H1 (cell line): Measurements from ENCODE around the gene CDR2. TPM values are rescaled to one million over a fixed set of nuclear protein-coding genes. Genes with fewer than 3 reads are reported as not detected.

Experiments used
- CTCF ChIA-PET: fragments of 300-600 bp; sonication (Branson Sonifier 250); formaldehyde crosslinking; loops from one replicate; lab custom pipeline; 2021; ENCODE audit not compliant: partially characterized antibody; lab: Charles Lee
- POLR2A ChIA-PET: fragments of 300-600 bp; sonication (Branson Sonifier 250); formaldehyde crosslinking; loops from one replicate; lab custom pipeline; 2021; ENCODE audit warnings: inconsistent platforms; ENCODE audit not compliant: partially characterized antibody; lab: Charles Lee
- DNase-seq, 2 experiments: peaks; one replicate each; pipeline versions ENCODE4 v3.0.0 to v3.0.0-alpha.2; 2010 to 2022; ENCODE audit warnings: low spot score in 2 of 2, low read depth in 1 of 2, mixed read lengths in 1 of 2
- FAIRE-seq: peaks from 2 replicates; lab custom pipeline; 2011; peaks lifted over from hg19 to GRCh38; lab: Jason Lieb, UNC
- H2AFZ ChIP-seq: 2 replicates; pipeline ENCODE4 v1.8.1; 2012; ENCODE audit warnings: low read length, inconsistent platforms
- H2AK5ac ChIP-seq: 2 replicates; pipeline ENCODE4 v1.6.1; 2013; ENCODE audit warnings: low read depth, low read length
- H2BK120ac ChIP-seq: replicated peaks from 2 replicates; pipeline ENCODE3; 2013; ENCODE audit warnings: low read depth, low read length, inconsistent platforms
- H2BK12ac ChIP-seq: 2 replicates; pipeline ENCODE4 v1.6.1; 2013; ENCODE audit warnings: low read depth, low read length
- H2BK15ac ChIP-seq: 2 replicates; pipeline ENCODE4 v1.6.1; 2013; ENCODE audit warnings: low read length
- H2BK20ac ChIP-seq: 2 replicates; pipeline ENCODE4 v1.6.1; 2013; ENCODE audit warnings: low read length
- H2BK5ac ChIP-seq: 2 replicates; pipeline ENCODE4 v1.6.1; 2013; ENCODE audit warnings: low read depth, low read length
- H3K14ac ChIP-seq: 2 replicates; pipeline ENCODE4 v1.6.1; 2013; ENCODE audit warnings: inconsistent platforms; ENCODE audit not compliant: insufficient read length
- H3K18ac ChIP-seq: 2 replicates; pipeline ENCODE4 v1.6.1; 2013; ENCODE audit warnings: low read length; ENCODE audit errors: extremely low read depth
- H3K23ac ChIP-seq: 2 replicates; pipeline ENCODE4 v1.6.1; 2013; ENCODE audit warnings: inconsistent platforms; ENCODE audit not compliant: insufficient read length
- H3K23me2 ChIP-seq: 2 replicates; pipeline ENCODE4 v1.6.1; 2013; ENCODE audit warnings: low read depth, low read length
- H3K27ac ChIP-seq: 2 replicates; pipeline ENCODE4 v1.6.1; 2011; ENCODE audit warnings: low read depth, low read length, inconsistent platforms
- H3K27me3 ChIP-seq, 4 experiments: replicated peaks in 1 of 4; 1 replicate in 1 of 4; 2 replicates in 3 of 4; pipeline versions ENCODE4 v1.6.1 to v1.8.1; 2011 to 2013; ENCODE audit warnings: low read length in 3 of 4, mild to moderate bottlenecking in 3 of 4, inconsistent platforms in 2 of 4, mixed read lengths in 2 of 4, moderate library complexity in 1 of 4; ENCODE audit not compliant: control insufficient read depth in 3 of 4, insufficient read depth in 3 of 4; ENCODE audit errors: extremely low read depth in 1 of 4
- H3K36me3 ChIP-seq, 4 experiments: 2 replicates each; pipeline versions ENCODE4 v1.6.1 to v1.8.1; 2011 to 2013; ENCODE audit warnings: mild to moderate bottlenecking in 4 of 4, low read length in 3 of 4, moderate library complexity in 2 of 4, control low read depth in 1 of 4, inconsistent platforms in 1 of 4; ENCODE audit not compliant: insufficient read depth in 4 of 4, control insufficient read depth in 2 of 4
- H3K4ac ChIP-seq: replicated peaks from 2 replicates; pipeline ENCODE3; 2013; ENCODE audit warnings: low read length, low read depth, mixed read lengths, inconsistent platforms; ENCODE audit not compliant: insufficient read length
- H3K4me1 ChIP-seq, 4 experiments: replicated peaks in 1 of 4; 1 replicate in 1 of 4; 2 replicates in 3 of 4; pipeline versions ENCODE4 v1.6.1 to v1.8.1; 2011 to 2013; ENCODE audit warnings: low read length in 3 of 4, inconsistent platforms in 2 of 4, mixed read lengths in 1 of 4; ENCODE audit not compliant: insufficient read depth in 4 of 4, control insufficient read depth in 3 of 4
- H3K4me2 ChIP-seq, 2 experiments: 2 replicates each; pipeline versions ENCODE4 v1.6.1 to v1.8.1; 2011 to 2013; ENCODE audit warnings: low read depth in 2 of 2, low read length in 2 of 2, control low read depth in 1 of 2, inconsistent platforms in 1 of 2, mild to moderate bottlenecking in 1 of 2; ENCODE audit not compliant: insufficient read depth in 1 of 2
- H3K4me3 ChIP-seq, 4 experiments: fragments of 200-600, 300-600 bp in 1 of 4; sonication (generic), shearing (Covaris generic), sonication (Bioruptor Twin) in 1 of 4; 2 replicates each; pipeline versions ENCODE4 v1.5.1 to v1.8.1; 2011 to 2016; ENCODE audit warnings: low read length in 4 of 4, low read depth in 3 of 4, control low read depth in 2 of 4, inconsistent platforms in 2 of 4, mild to moderate bottlenecking in 2 of 4, mixed read lengths in 1 of 4, moderate library complexity in 1 of 4; ENCODE audit not compliant: insufficient read depth in 2 of 4; ENCODE audit errors: extremely low read depth in 1 of 4
- H3K56ac ChIP-seq: replicated peaks from 2 replicates; pipeline ENCODE3; 2013; ENCODE audit warnings: low read depth, mild to moderate bottlenecking, mixed read lengths, low read length, inconsistent platforms; ENCODE audit not compliant: insufficient read length
- H3K79me1 ChIP-seq: 2 replicates; pipeline ENCODE4 v1.6.1; 2013; ENCODE audit warnings: low read depth, low read length, control low read depth
- H3K79me2 ChIP-seq, 2 experiments: 2 replicates each; pipeline versions ENCODE4 v1.6.1 to v1.8.1; 2012 to 2013; ENCODE audit warnings: low read length in 2 of 2, mild to moderate bottlenecking in 2 of 2, inconsistent platforms in 1 of 2; ENCODE audit not compliant: insufficient read depth in 2 of 2, control insufficient read depth in 1 of 2
- H3K9ac ChIP-seq, 4 experiments: replicated peaks in 1 of 4; 1 replicate in 1 of 4; 2 replicates in 3 of 4; pipeline versions ENCODE4 v1.6.1 to v1.8.1; 2011 to 2013; ENCODE audit warnings: low read depth in 3 of 4, low read length in 3 of 4, control low read depth in 2 of 4, mild to moderate bottlenecking in 2 of 4, moderate library complexity in 2 of 4, inconsistent platforms in 1 of 4; ENCODE audit errors: extremely low read depth in 1 of 4
- H3K9me3 ChIP-seq, 2 experiments: 2 replicates each; pipeline versions ENCODE4 v1.6.1 to v1.8.1; 2012 to 2013; ENCODE audit warnings: mild to moderate bottlenecking in 2 of 2, moderate library complexity in 2 of 2, control low read depth in 1 of 2, inconsistent platforms in 1 of 2, low read depth in 1 of 2, low read length in 1 of 2, mixed read lengths in 1 of 2; ENCODE audit not compliant: insufficient read depth in 2 of 2
- H4K20me1 ChIP-seq, 2 experiments: replicated peaks in 1 of 2; 2 replicates each; pipeline versions ENCODE3 to v1.8.1; 2011 to 2013; ENCODE audit warnings: inconsistent platforms in 2 of 2, low read length in 2 of 2, mild to moderate bottlenecking in 1 of 2; ENCODE audit not compliant: insufficient read depth in 2 of 2, control insufficient read depth in 1 of 2
- H4K5ac ChIP-seq: 2 replicates; pipeline ENCODE4 v1.6.1; 2013; ENCODE audit warnings: low read length, low read depth, mixed read lengths, inconsistent platforms; ENCODE audit not compliant: insufficient read length
- H4K8ac ChIP-seq: 2 replicates; pipeline ENCODE4 v1.8.0; 2013; ENCODE audit warnings: mild to moderate bottlenecking, moderate library complexity, low read length, inconsistent platforms; ENCODE audit not compliant: insufficient read depth; ENCODE audit errors: extremely low read depth
- H4K91ac ChIP-seq: replicated peaks from 2 replicates; pipeline ENCODE3; 2013; ENCODE audit warnings: low read length, mixed read lengths, inconsistent platforms; ENCODE audit not compliant: insufficient read length
- ASH2L ChIP-seq: fragments of 200-600, 300-600 bp; sonication (generic); IDR thresholded peaks from one replicate; pipeline ENCODE4 v1.7.1; 2017; ENCODE audit warnings: low read length
- CBX8 ChIP-seq: fragments of 300-800, 300-1000 bp; sonication (generic); IDR thresholded peaks from 2 replicates; pipeline ENCODE4 v1.7.1; 2016; ENCODE audit warnings: low read depth, low read length, borderline replicate concordance
- CEBPB ChIP-seq: IDR thresholded peaks from 2 replicates; pipeline ENCODE4 v1.6.1; 2012; ENCODE audit warnings: low read depth, low read length
- CHD1 ChIP-seq: IDR thresholded peaks from 2 replicates; pipeline ENCODE4 v1.6.1; 2012; ENCODE audit warnings: low read depth, low read length, improper control_type of control experiment
- HDAC6 ChIP-seq: IDR thresholded peaks from one replicate; pipeline ENCODE4 v1.7.1; 2012; ENCODE audit warnings: low read depth, mild to moderate bottlenecking, inconsistent platforms, low read length, moderate library complexity
- JUND ChIP-seq: IDR thresholded peaks from 2 replicates; pipeline ENCODE4 v1.6.1; 2011; ENCODE audit warnings: mild to moderate bottlenecking, improper control_type of control experiment, low read length
- KDM5A ChIP-seq: fragments of 200-600 bp; IDR thresholded peaks from 2 replicates; pipeline ENCODE4 v1.7.1; 2012; ENCODE audit warnings: mild to moderate bottlenecking, low read length, inconsistent platforms, mixed read lengths
- POLR2AphosphoS5 ChIP-seq: IDR thresholded peaks from 2 replicates; pipeline ENCODE4 v1.6.1; 2011; ENCODE audit warnings: low read depth, low read length
- RBBP5 ChIP-seq: IDR thresholded peaks from 2 replicates; pipeline ENCODE4 v1.7.1; 2012; ENCODE audit warnings: low read depth, mild to moderate bottlenecking, inconsistent platforms, low read length, moderate library complexity, borderline replicate concordance
- RFX5 ChIP-seq: IDR thresholded peaks from 2 replicates; pipeline ENCODE4 v1.6.1; 2011; ENCODE audit warnings: low read depth, low read length, improper control_type of control experiment, borderline replicate concordance
- SIN3A ChIP-seq, 2 experiments: IDR thresholded peaks in 1 of 2; conservative IDR thresholded peaks in 1 of 2; 2 replicates each; pipeline ENCODE4 v1.6.1; 2011 to 2012; ENCODE audit warnings: low read length in 2 of 2, improper control_type of control experiment in 1 of 2, low read depth in 1 of 2, mild to moderate bottlenecking in 1 of 2
- SP1 ChIP-seq: IDR thresholded peaks from 2 replicates; pipeline ENCODE4 v1.6.1; 2011; ENCODE audit warnings: low read depth, low read length
- SRF ChIP-seq: IDR thresholded peaks from 2 replicates; pipeline ENCODE4 v1.6.1; 2011; ENCODE audit warnings: mild to moderate bottlenecking, low read depth, low read length, moderate library complexity
- TAF1 ChIP-seq: IDR thresholded peaks from 2 replicates; pipeline ENCODE4 v1.6.1; 2011; ENCODE audit warnings: mild to moderate bottlenecking, low read depth, low read length
- YY1 ChIP-seq: IDR thresholded peaks from 2 replicates; pipeline ENCODE4 v1.6.1; 2011; ENCODE audit warnings: low read depth, mild to moderate bottlenecking, low read length
- polyA plus RNA-seq, 7 experiments: library from polyadenylated mRNA; depleted of rRNA in 3 of 7; stranded (reverse) in 5 of 7; unstranded in 2 of 7; fragments of >200 nt in 5 of 7; fragments of 200-250 nt in 2 of 7; gene quantifications; 1 replicate in 5 of 7; 2 replicates in 1 of 7; 4 replicates in 1 of 7; pipeline versions ENCODE4 v1.2.1 to v1.2.3, GENCODE V29; 2011 to 2013; ENCODE audit warnings: missing spikeins in 2 of 7, mixed read lengths in 2 of 7
- total RNA-seq: library from RNA; stranded (reverse); fragmentation: NEBNext Ultra II Directional; extraction: Animal tissue kit (Norgen Biotek cat#: 25700); gene quantifications from 2 replicates; pipeline ENCODE4 v1.2.1, GENCODE V29; 2021
- TF ChIP-seq, protein P1 (sequence below): IDR thresholded peaks from 2 replicates; pipeline ENCODE4 v1.6.1; 2011; ENCODE audit warnings: low read depth, mild to moderate bottlenecking, low read length; ENCODE audit not compliant: insufficient read depth

Gene CDR2
- total and polyA plus RNA-seq, 2 of the 8 experiments (the other 6 are each of a cell fraction or from before 2014, with no cell fraction given), result 16.3 to 34.9 TPM

DNA sequence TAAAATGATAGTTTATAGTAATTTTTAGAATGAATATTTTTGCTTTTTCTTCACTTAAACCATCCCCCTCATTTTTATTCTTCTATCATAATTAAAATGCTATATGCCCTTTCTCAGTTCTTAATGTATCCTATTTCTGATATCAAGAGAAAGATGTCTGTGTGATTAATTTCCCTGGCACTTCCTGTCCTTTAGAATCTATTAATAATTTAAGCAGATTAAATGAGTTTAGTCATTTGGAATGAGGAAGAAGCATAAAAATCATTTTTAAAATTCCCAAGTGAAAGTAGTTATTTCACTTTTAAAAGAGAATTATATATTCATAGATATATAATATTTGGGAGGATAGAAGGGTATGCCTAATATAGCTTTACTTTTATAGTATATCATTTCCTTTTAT is 27.8 kb upstream of the CDR2 start:
- DNase-seq, result no peak
- CTCF ChIA-PET, result no interaction called here

More for the DNA sequence above, 27.8 kb upstream of the CDR2 start:
- no peak overlapping the region for H2BK12ac ChIP-seq
- H3K79me2 ChIP-seq, result no peaks in the 10 kb centered on the region
- no peaks in the 10 kb centered on the region for H3K9me3 ChIP-seq
- H3K9ac ChIP-seq, result no peak overlapping the region
- H3K79me1 ChIP-seq, result no peaks in the 10 kb centered on the region
- H3K36me3 ChIP-seq, result no peaks in the 10 kb centered on the region
- H3K18ac ChIP-seq, result no peak overlapping the region
- H4K91ac ChIP-seq, result no peak overlapping the region
- no peak overlapping the region for H3K4me3 ChIP-seq
- H2BK15ac ChIP-seq, result no peak overlapping the region
- POLR2A ChIA-PET, result interaction anchor here (1.6 kb wide), 1 partner anchor 15 kb away, joined by 4 read pairs; no protein-coding TSS in a partner anchor
- H2BK120ac ChIP-seq, result no peak overlapping the region
- no peak overlapping the region for H4K5ac ChIP-seq
- H2BK5ac ChIP-seq, result no peak overlapping the region
- no peaks in the 10 kb centered on the region for H3K23me2 ChIP-seq
- FAIRE-seq, result no peak
- H3K14ac ChIP-seq, result no peak overlapping the region
- TF ChIP-seq CBX8 (no peak), RBBP5 (no peak), SIN3A (conservative IDR thresholded peaks at IDR 0.05 in 1 of 2, IDR thresholded peaks at IDR 0.05 in 1 of 2; ENCODE audit: low read depth in 1 of 2, low read length in 2 of 2) (no peak), TAF1 (no peak), POLR2AphosphoS5 (no peak), CHD1 (no peak), JUND (no peak), CEBPB (no peak), SRF (no peak), KDM5A (no peak), RFX5 (no peak), SP1 (no peak), YY1 (no peak), ASH2L (no peak), HDAC6 (no peak)
- TF ChIP-seq, protein P1, sequence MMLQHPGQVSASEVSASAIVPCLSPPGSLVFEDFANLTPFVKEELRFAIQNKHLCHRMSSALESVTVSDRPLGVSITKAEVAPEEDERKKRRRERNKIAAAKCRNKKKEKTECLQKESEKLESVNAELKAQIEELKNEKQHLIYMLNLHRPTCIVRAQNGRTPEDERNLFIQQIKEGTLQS, result no peak
- no peak overlapping the region for H3K4ac ChIP-seq
- H2AFZ ChIP-seq, result no peak overlapping the region
- H3K56ac ChIP-seq, result no peak overlapping the region
- H3K23ac ChIP-seq, result no peak overlapping the region
- H4K20me1 ChIP-seq, result no peaks in the 10 kb centered on the region
- no peaks in the 10 kb centered on the region for H3K4me1 ChIP-seq
- H4K8ac ChIP-seq, result no peak overlapping the region
- H3K27ac ChIP-seq, result no peak overlapping the region
- no peaks in the 10 kb centered on the region for H3K27me3 ChIP-seq
- H3K4me2 ChIP-seq, result no peak overlapping the region
- no peak overlapping the region for H2BK20ac ChIP-seq
- no peak overlapping the region for H2AK5ac ChIP-seq
